ENCODE data around the gene ACTA1.
"Not testable (repeated sequence)": the region's sequence is repeated elsewhere in the genome, so short reads cannot be mapped to it uniquely, and the experiment has no call there.

The ACTA1 gene

DNA sequence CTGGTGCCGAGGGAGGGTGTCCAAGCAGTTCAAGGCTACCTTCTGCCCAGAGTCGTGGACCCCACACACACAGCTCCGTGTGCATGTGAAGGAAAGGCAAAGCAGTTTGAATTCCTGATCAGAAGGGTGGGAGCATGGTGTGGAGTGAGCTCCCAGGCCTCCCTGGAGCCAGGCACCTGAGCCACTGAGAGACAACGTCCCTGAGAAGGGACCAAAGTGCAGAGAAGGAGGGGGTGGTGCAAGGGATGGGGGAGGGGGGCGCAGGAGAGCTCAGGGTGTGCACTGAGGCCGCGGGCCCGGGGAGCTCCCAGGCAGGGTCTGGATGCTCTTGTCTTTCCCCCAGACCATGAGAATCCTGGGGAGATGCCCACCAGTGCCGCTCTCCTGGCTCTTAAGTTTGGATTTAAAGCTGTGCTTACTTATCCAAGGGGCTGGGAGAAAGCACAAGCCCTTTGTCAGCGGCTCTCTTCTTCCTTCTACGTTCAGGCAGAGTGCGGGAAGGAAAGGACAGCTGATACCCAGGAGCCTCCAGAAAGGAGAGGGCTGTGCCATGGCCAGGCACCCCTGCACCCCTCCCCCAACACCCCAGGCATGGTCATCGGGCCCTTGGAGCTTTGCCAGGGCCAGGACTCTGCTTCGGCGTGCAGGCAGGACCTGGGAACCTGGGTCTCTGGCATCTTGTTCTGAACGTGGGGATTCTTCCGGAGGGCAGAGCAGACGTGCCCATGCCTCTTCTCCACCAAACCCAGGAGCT lies 24.1 kb downstream of the ACTA1 start:
- DNase-seq = no peak

GRCh38 chr1:229408458-229409037 lies 25.3 kb downstream of the ACTA1 start:
- peak in 4 of 56 donors; percentile 5 to 21 (median 14) for DNase-seq

GRCh38 chr1:229407206-229408026 lies 26.5 kb downstream of the ACTA1 start:
- peak in 20 of 56 donors; percentile 9 to 65 (median 28) for DNase-seq

DNA sequence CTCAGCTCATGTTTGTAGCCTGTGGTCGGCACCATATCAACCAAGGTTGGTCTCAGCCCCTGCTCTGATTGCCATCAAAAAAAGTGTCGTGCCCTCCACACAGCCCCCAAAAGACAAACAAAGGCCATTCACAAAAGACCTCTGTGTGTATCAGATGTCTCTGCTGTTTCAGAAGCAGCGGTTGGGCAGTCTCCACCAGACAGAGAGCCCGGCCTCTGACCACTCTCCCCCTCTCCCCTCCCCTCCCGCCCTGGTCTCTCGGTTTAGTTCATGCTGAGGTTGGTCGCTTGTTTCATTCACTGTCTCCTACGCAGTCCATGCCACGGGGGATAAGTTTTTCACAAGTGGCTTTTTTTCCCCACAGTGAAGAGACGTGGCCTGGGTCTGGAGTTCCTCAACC lies 27.1 kb downstream of the ACTA1 start:
- no peak for DNase-seq

DNA sequence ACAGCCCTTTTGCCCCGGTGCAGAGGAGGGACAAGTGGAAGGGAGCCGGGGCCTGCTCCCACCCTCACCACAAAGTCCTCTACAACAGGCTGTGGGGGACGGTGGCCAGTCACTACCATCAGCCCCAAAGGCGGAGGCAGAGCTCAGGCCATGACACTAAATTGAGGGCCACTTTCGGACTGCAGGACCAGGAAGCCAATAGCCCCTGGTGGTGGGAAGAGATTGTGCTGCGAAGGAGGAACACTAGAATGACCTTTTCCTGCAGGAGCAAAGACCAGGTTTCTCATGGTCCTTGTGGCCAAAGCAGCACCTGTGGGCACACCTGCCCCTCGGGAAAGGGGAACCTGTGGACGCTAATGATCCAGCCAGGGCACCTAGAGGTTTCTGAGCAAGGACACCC lies 30.3 kb downstream of the ACTA1 start:
- DNase-seq = no peak

GRCh38 chr1:229402993-229403392 lies 30.9 kb downstream of the ACTA1 start:
- DNase-seq = no peak

- not testable (repeated sequence) for DNase-seq
Measured at GRCh38 chr1:229402329-229402728, 31.6 kb downstream of the ACTA1 start.

GRCh38 chr1:229397762-229398161 lies 36.1 kb downstream of the ACTA1 start:
- DNase-seq = no peak

- DNase-seq = no peak
Measured at GRCh38 chr1:229396585-229397206, 37.2 kb downstream of the ACTA1 start.

- not testable (repeated sequence) for DNase-seq
Measured at GRCh38 chr1:229394517-229394916, 39.4 kb downstream of the ACTA1 start.

DNA sequence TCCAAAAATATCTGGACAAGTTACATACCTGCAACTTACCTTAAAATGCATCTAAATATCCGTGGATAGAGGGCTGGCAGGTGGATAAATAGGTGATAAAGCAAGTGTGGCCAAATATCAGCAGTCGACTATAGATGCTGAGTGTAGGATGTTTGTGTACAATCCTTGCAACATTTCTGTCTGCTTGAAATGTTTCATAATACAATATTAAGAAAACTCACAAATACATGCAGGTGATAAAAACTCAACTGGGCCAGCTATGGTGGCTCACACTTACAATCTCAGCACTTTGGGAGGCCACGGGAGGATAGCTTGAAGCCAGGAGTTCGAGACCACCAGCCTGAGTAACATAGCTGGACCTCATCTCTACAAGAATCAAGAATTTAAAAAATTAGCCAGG lies 41.0 kb downstream of the ACTA1 start:
- no peak for DNase-seq

DNA sequence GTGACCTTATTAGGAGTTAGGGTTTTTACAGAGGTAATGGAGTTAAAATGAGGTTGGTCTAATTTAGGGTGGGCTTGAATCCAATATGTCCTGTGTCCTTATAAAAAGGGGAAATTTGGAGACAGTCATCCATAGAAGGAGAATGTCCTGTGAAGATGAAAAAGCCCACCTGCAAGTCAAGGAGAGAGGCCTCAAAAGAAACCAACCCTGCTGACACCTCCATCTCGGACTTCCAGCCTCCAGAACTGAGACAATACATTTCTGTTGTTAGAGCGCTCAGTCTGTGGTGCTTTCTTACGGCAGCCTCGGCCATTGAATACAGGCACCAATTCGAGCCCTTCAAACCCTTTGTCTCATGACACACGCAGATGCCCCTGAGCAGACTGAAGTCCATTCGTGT lies 43.8 kb downstream of the ACTA1 start:
- no peak for DNase-seq

DNA sequence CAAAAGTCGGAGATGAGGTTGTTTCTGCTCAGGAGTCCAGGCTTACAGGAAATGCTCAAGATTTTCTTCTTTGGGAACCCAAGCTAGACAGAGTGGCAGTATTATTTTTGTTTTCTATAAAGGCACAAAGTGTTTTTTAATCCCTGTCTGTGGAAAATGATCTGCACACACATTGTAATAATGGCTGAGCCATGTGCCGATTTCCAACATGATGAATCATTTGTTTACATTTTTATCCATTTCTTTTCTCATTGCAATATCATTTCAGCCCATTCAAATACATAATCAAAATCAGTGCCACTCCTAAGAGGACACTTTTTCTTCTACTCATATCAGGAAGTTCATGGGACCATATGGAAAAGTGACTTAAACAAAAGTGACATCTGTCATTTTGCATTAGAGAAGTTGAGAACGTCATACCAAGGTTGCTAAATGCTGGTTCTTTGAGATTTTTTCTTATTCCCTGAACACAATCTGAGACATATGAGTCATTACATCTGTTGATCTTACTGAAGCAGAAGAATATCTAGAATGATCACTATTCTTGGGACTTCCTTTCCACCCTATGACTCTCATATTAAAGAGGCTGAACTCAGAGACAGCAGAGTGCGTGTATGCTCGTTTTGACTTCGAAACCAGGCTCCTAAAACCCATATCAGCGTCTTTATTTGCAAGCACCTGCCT lies 44.9 kb downstream of the ACTA1 start:
- no peak for DNase-seq

GRCh38 chr1:229385853-229386456 lies 47.9 kb downstream of the ACTA1 start:
- DNase-seq = no peak

- DNase-seq = no peak
Measured at GRCh38 chr1:229384822-229385221, 49.1 kb downstream of the ACTA1 start.

DNA sequence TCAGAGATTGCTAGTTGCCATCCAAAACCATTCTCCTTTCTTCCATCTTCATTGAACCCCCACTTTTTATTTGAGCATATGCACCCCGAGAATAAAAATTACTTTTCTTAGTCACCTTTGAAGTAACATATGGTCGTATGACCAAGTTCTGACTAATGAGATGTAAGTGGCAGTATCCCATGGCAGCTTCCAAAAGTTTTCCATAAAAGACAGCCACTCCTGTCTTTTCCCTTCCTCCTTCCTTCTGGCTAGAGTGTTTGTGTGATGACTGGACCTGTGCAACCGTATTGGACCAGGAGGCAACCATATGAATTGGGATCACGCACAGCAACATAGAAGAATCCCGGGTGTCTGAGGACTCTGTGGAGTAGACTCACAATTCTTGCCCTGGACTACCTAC lies 49.9 kb downstream of the ACTA1 start:
- no peak for DNase-seq

DNA sequence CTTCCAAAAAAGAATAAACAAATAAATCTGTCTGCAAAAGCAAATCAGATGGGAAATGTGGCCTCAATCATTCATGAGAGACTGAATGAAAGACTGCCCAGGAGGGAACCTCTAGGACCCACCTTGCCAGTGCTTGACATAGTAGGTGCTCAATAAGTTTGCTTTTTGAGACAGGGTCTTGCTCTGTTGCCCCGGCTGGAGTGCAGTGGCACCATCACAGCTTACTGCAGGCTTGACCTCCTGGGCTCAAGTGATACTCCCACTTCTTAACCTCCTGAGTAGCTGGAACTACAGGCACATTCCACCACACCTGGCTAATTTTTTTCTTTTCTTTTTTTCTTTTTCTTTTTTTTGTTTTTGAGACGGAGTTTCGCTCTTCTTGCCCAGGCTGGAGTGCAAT lies 50.7 kb downstream of the ACTA1 start:
- DNase-seq = no peak

Data from nucleus accumbens (tissue), 56 donors.